Neural cell (in vitro differentiated cells): ENCODE results near the gene CDHR5. TPM values are rescaled to one million over a fixed set of nuclear protein-coding genes. Genes with fewer than 3 reads are reported as not detected.

Experiments used
- H2AFZ ChIP-seq: fragments of 200-600, 300-800 bp; sonication (generic), shearing (Covaris generic); 2 replicates; pipeline ENCODE4 v1.6.0; 2014; ENCODE audit warnings: low read depth, mild to moderate bottlenecking, antibody characterized with exemption, low read length, moderate library complexity
- H3F3A ChIP-seq: fragments of 200-600 bp; shearing (Covaris generic); 2 replicates; pipeline ENCODE4 v1.6.1; 2016; ENCODE audit warnings: mild to moderate bottlenecking, moderate library complexity, mixed read lengths, antibody characterized with exemption, low read length; ENCODE audit not compliant: insufficient read depth, poor library complexity, severe bottlenecking
- H3K27ac ChIP-seq: fragments of 200-600, 300-800 bp; sonication (generic), shearing (Covaris generic); 2 replicates; pipeline ENCODE4 v1.5.1; 2014; ENCODE audit warnings: mild to moderate bottlenecking, low read length, moderate library complexity
- H3K27me3 ChIP-seq: fragments of 300-800, 200-600 bp; sonication (generic), shearing (Covaris generic); 2 replicates; pipeline ENCODE4 v1.6.0; 2014; ENCODE audit warnings: mild to moderate bottlenecking, low read depth, low read length, moderate library complexity; ENCODE audit not compliant: insufficient read depth
- H3K36me3 ChIP-seq: fragments of 300-800, 200-600 bp; sonication (generic), shearing (Covaris generic); 2 replicates; pipeline ENCODE4 v1.5.1; 2014; ENCODE audit warnings: mild to moderate bottlenecking, antibody characterized with exemption, low read length, moderate library complexity; ENCODE audit not compliant: insufficient read depth
- H3K4me2 ChIP-seq: fragments of 300-800, 200-600 bp; sonication (generic), shearing (Covaris generic); 2 replicates; pipeline ENCODE4 v1.6.0; 2014; ENCODE audit warnings: mild to moderate bottlenecking, low read length
- H3K4me3 ChIP-seq: fragments of 300-800, 200-600 bp; sonication (generic), shearing (Covaris generic); 2 replicates; pipeline ENCODE4 v1.5.1; 2014; ENCODE audit warnings: mild to moderate bottlenecking, low read length, moderate library complexity
- H3K79me2 ChIP-seq: fragments of 200-600 bp; shearing (Covaris generic); replicated peaks from 2 replicates; pipeline ENCODE4 v1.6.0; 2014; ENCODE audit warnings: mild to moderate bottlenecking, low read length, moderate library complexity; ENCODE audit not compliant: insufficient read depth
- H3K9ac ChIP-seq: fragments of 300-800, 200-600 bp; sonication (generic), shearing (Covaris generic); 2 replicates; pipeline ENCODE4 v1.6.1; 2016; ENCODE audit warnings: mild to moderate bottlenecking, low read length, mixed read lengths
- H3K9me2 ChIP-seq: fragments of 200-600 bp; shearing (Covaris generic); 2 replicates; pipeline ENCODE4 v1.6.1; 2016; ENCODE audit warnings: mild to moderate bottlenecking, low read length, mixed read lengths; ENCODE audit not compliant: insufficient read depth
- H3K9me3 ChIP-seq: fragments of 200-600, 300-800 bp; sonication (generic), shearing (Covaris generic); 2 replicates; pipeline ENCODE4 v1.6.1; 2016; ENCODE audit warnings: mild to moderate bottlenecking, mixed run types, low read length, moderate library complexity, mixed read lengths
- H4K20me1 ChIP-seq: fragments of 200-600 bp; shearing (Covaris generic); 2 replicates; pipeline ENCODE4 v1.6.1; 2016; ENCODE audit warnings: mild to moderate bottlenecking, mixed run types; ENCODE audit not compliant: insufficient read depth
- EP300 ChIP-seq: fragments of 450-650 bp; conservative IDR thresholded peaks from 2 replicates; pipeline ENCODE4 v1.6.1; 2014; ENCODE audit warnings: antibody characterized with exemption, mild to moderate bottlenecking, moderate library complexity; ENCODE audit not compliant: poor library complexity, severe bottlenecking
- EZH2 ChIP-seq: fragments of 200-600, 300-800 bp; shearing (Covaris generic), sonication (generic); IDR thresholded peaks from 2 replicates; pipeline ENCODE4 v1.6.1; 2014; ENCODE audit warnings: antibody characterized with exemption, low read length, borderline replicate concordance, mild to moderate bottlenecking; ENCODE audit not compliant: insufficient read depth, poor library complexity, severe bottlenecking
- MXI1 ChIP-seq: fragments of 450-650 bp; conservative IDR thresholded peaks from 2 replicates; pipeline ENCODE4 v1.6.1; 2014; ENCODE audit warnings: antibody characterized with exemption, mild to moderate bottlenecking; ENCODE audit not compliant: poor library complexity, severe bottlenecking
- POLR2AphosphoS5 ChIP-seq: IDR thresholded peaks from 2 replicates; pipeline ENCODE4 v1.6.1; 2012
- RAD21 ChIP-seq: fragments of 450-650 bp; conservative IDR thresholded peaks from 2 replicates; pipeline ENCODE4 v1.6.1; 2014; ENCODE audit warnings: antibody characterized with exemption, mild to moderate bottlenecking, moderate library complexity
- SMC3 ChIP-seq: fragments of 450-650 bp; conservative IDR thresholded peaks from 2 replicates; pipeline ENCODE4 v1.6.1; 2014; ENCODE audit warnings: antibody characterized with exemption, mild to moderate bottlenecking, moderate library complexity; ENCODE audit not compliant: poor library complexity
- TAF1 ChIP-seq: IDR thresholded peaks from 2 replicates; pipeline ENCODE4 v1.6.1; 2012; ENCODE audit warnings: low read depth
- polyA plus RNA-seq: library from polyadenylated mRNA; depleted of rRNA; stranded (reverse); fragments of >200 nt; gene quantifications from 2 replicates; pipeline ENCODE4 v1.2.3, GENCODE V29; 2014
- TF ChIP-seq, protein P1 (sequence below): fragments of 450-650 bp; IDR thresholded peaks from 2 replicates; pipeline ENCODE4 v1.5.1; 2014; ENCODE audit warnings: antibody characterized with exemption, mild to moderate bottlenecking, moderate library complexity; ENCODE audit not compliant: poor library complexity, severe bottlenecking
- TF ChIP-seq, protein P2 (sequence below): IDR thresholded peaks from 2 replicates; pipeline ENCODE4 v1.6.1; 2012; ENCODE audit warnings: borderline replicate concordance

Gene CDHR5
- polyA plus RNA-seq, 1 donor from 2014 or later, result not detected

DNA sequence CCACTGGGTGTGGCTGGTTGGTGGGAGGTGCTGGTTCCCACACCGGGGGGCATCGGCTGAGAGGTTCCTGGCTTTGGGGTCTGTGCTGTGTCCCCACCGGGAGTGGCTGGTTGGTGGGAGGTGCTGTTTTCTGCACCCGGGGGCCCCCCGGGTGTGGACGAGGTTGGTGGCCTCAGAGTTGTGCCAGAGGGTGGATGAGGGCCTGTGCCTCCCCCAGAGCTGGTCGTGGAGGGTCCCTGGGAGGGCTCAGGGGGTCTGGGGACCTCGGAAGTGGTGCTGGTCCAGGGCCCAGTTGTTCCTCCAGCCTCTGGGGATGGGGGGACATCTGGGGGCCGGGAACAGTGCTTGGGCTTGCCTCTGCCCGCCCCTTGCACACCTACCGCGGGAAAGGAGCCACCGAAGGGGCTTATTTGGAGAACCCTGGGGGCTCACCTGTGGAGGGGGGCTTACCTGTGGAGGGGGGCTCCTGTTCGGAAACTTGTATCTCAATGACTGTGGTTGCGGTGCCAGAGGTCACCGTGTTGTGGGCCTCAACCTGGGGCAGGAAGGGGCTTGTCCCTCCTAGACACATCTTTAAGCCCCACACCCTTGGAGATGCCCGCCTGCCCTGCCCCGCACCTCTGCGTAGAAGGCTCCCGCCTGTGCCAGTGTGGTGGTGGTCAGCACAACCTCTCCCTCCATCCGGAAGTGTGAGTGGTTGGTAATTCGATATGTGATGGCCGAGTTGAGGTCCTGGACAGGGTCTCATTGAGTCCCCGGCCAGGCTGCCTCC lies 5.7 kb downstream of the CDHR5 start:
- Histone ChIP-seq H3K79me2 (no peaks in the 10 kb centered on the region), H4K20me1 (no peaks in the 10 kb centered on the region), H3K9me3 (no peaks in the 10 kb centered on the region), H3F3A (no peaks in the 10 kb centered on the region), H2AFZ (no peak overlapping the region), H3K27ac (no peak overlapping the region), H3K36me3 (no peaks in the 10 kb centered on the region), H3K9me2 (no peaks in the 10 kb centered on the region), H3K27me3 (no peaks in the 10 kb centered on the region), H3K4me3 (no peak overlapping the region), H3K4me2 (no peak overlapping the region), H3K9ac (no peak overlapping the region)
- TF ChIP-seq TAF1 (no peak), SMC3 (no peak), EZH2 (no peak), RAD21 (no peak), POLR2AphosphoS5 (no peak), MXI1 (no peak), EP300 (no peak)
- TF ChIP-seq, protein P1, sequence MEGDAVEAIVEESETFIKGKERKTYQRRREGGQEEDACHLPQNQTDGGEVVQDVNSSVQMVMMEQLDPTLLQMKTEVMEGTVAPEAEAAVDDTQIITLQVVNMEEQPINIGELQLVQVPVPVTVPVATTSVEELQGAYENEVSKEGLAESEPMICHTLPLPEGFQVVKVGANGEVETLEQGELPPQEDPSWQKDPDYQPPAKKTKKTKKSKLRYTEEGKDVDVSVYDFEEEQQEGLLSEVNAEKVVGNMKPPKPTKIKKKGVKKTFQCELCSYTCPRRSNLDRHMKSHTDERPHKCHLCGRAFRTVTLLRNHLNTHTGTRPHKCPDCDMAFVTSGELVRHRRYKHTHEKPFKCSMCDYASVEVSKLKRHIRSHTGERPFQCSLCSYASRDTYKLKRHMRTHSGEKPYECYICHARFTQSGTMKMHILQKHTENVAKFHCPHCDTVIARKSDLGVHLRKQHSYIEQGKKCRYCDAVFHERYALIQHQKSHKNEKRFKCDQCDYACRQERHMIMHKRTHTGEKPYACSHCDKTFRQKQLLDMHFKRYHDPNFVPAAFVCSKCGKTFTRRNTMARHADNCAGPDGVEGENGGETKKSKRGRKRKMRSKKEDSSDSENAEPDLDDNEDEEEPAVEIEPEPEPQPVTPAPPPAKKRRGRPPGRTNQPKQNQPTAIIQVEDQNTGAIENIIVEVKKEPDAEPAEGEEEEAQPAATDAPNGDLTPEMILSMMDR, result no peak
- TF ChIP-seq, protein P2, sequence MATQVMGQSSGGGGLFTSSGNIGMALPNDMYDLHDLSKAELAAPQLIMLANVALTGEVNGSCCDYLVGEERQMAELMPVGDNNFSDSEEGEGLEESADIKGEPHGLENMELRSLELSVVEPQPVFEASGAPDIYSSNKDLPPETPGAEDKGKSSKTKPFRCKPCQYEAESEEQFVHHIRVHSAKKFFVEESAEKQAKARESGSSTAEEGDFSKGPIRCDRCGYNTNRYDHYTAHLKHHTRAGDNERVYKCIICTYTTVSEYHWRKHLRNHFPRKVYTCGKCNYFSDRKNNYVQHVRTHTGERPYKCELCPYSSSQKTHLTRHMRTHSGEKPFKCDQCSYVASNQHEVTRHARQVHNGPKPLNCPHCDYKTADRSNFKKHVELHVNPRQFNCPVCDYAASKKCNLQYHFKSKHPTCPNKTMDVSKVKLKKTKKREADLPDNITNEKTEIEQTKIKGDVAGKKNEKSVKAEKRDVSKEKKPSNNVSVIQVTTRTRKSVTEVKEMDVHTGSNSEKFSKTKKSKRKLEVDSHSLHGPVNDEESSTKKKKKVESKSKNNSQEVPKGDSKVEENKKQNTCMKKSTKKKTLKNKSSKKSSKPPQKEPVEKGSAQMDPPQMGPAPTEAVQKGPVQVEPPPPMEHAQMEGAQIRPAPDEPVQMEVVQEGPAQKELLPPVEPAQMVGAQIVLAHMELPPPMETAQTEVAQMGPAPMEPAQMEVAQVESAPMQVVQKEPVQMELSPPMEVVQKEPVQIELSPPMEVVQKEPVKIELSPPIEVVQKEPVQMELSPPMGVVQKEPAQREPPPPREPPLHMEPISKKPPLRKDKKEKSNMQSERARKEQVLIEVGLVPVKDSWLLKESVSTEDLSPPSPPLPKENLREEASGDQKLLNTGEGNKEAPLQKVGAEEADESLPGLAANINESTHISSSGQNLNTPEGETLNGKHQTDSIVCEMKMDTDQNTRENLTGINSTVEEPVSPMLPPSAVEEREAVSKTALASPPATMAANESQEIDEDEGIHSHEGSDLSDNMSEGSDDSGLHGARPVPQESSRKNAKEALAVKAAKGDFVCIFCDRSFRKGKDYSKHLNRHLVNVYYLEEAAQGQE, result no peak

GRCh38 chr11:617912-618682 lies 6.7 kb downstream of the CDHR5 start:
- no peak overlapping the region for H3K9ac ChIP-seq
- H3K27me3 ChIP-seq, result no peaks in the 10 kb centered on the region
- H2AFZ ChIP-seq, result no peak overlapping the region
- H3F3A ChIP-seq, result no peaks in the 10 kb centered on the region
- H3K79me2 ChIP-seq, result no peaks in the 10 kb centered on the region
- no peak for TF ChIP-seq RAD21
- TF ChIP-seq SMC3, result no peak
- no peak for TF ChIP-seq EP300
- TF ChIP-seq TAF1, result no peak
- no peak for TF ChIP-seq EZH2
- no peak for TF ChIP-seq POLR2AphosphoS5
- H3K4me3 ChIP-seq, result no peak overlapping the region
- H3K4me2 ChIP-seq, result no peak overlapping the region
- H3K27ac ChIP-seq, result no peak overlapping the region
- no peaks in the 10 kb centered on the region for H4K20me1 ChIP-seq
- no peaks in the 10 kb centered on the region for H3K9me2 ChIP-seq
- no peaks in the 10 kb centered on the region for H3K36me3 ChIP-seq
- H3K9me3 ChIP-seq, result no peaks in the 10 kb centered on the region
